WTC11 (cell line): Measurements from ENCODE around the gene LSM12. TPM values are rescaled to one million over a fixed set of nuclear protein-coding genes. Genes with fewer than 3 reads are reported as not detected.
A peak's percentile ranks its signal among the peaks of the same experiment; 100 is the strongest.

Source experiments
- ATAC-seq: fragments of 200-7000 bp; cut with Tn5 transposase; 2 replicates; pipeline ENCODE4 v1.10.0; 2021; ENCODE audit warnings: mild to moderate bottlenecking, moderate library complexity
- CTCF ChIA-PET: fragments of 300-600 bp; sonication (Branson Sonifier 250); formaldehyde crosslinking; loops from one replicate; lab custom pipeline; 2021; ENCODE audit warnings: antibody characterized with exemption; lab: Charles Lee
- POLR2A ChIA-PET: fragments of 350-600 bp; sonication (Branson Sonifier 250); formaldehyde crosslinking; loops from one replicate; lab custom pipeline; 2021; ENCODE audit warnings: antibody characterized with exemption; lab: Charles Lee
- DNase-seq: peaks from one replicate; pipeline ENCODE4 v3.0.0; 2021; ENCODE audit warnings: low spot score
- H3K27ac Mint-ChIP-seq: 2 replicates; pipeline ENCODE4 v1.8.0; 2021; ENCODE audit warnings: mixed read lengths
- H3K27me3 Mint-ChIP-seq: 2 replicates; pipeline ENCODE4 v1.8.0; 2021; ENCODE audit warnings: low read depth, mild to moderate bottlenecking, moderate library complexity, mixed read lengths
- H3K36me3 Mint-ChIP-seq: 2 replicates; pipeline ENCODE4 v1.8.0; 2021; ENCODE audit warnings: mixed read lengths
- H3K4me1 Mint-ChIP-seq: 2 replicates; pipeline ENCODE4 v1.8.0; 2022; ENCODE audit warnings: mixed read lengths
- H3K4me3 Mint-ChIP-seq: 2 replicates; pipeline ENCODE4 v1.8.0; 2021; ENCODE audit warnings: mild to moderate bottlenecking, moderate library complexity, mixed read lengths
- H3K9me3 Mint-ChIP-seq: 2 replicates; pipeline ENCODE4 v1.8.0; 2021; ENCODE audit warnings: mixed read lengths
- CDX4 ChIP-seq: fragments of 250-450 bp; sonication (Bioruptor Pico); IDR thresholded peaks from 2 replicates; pipeline ENCODE4 v1.9.0; 2021; ENCODE audit warnings: moderate library complexity, mild to moderate bottlenecking, inconsistent platforms, borderline replicate concordance
- CREM ChIP-seq: sonication (generic); formaldehyde crosslinking; IDR thresholded peaks from 2 replicates; pipeline ENCODE4 v1.8.1; 2022; ENCODE audit warnings: mild to moderate bottlenecking, missing genetic modification reagents, moderate library complexity
- IRF1 ChIP-seq: sonication (generic); formaldehyde crosslinking; IDR thresholded peaks from 2 replicates; pipeline ENCODE4 v1.8.0; 2023; ENCODE audit warnings: missing genetic modification reagents
- JUN ChIP-seq: sonication (generic); formaldehyde crosslinking; IDR thresholded peaks from 2 replicates; pipeline ENCODE4 v1.8.0; 2023; ENCODE audit warnings: mild to moderate bottlenecking, missing genetic modification reagents
- MAX ChIP-seq: sonication (generic); formaldehyde crosslinking; IDR thresholded peaks from 2 replicates; pipeline ENCODE4 v1.8.0; 2022; ENCODE audit warnings: mild to moderate bottlenecking, missing genetic modification reagents
- MYBL2 ChIP-seq: sonication (generic); formaldehyde crosslinking; IDR thresholded peaks from 2 replicates; pipeline ENCODE4 v1.8.1; 2023; ENCODE audit warnings: mild to moderate bottlenecking, moderate library complexity, missing genetic modification reagents
- NFE2L1 ChIP-seq: sonication (generic); formaldehyde crosslinking; IDR thresholded peaks from 2 replicates; pipeline ENCODE4 v1.8.1; 2023; ENCODE audit warnings: missing genetic modification reagents
- NFYB ChIP-seq: sonication (generic); formaldehyde crosslinking; conservative IDR thresholded peaks from 2 replicates; pipeline ENCODE4 v1.8.0; 2022; ENCODE audit warnings: low read depth, missing genetic modification reagents
- NR1H2 ChIP-seq: sonication (generic); formaldehyde crosslinking; IDR thresholded peaks from 2 replicates; pipeline ENCODE4 v1.9.0; 2021; ENCODE audit warnings: mild to moderate bottlenecking, moderate library complexity, missing genetic modification reagents
- NR2C2 ChIP-seq: sonication (generic); formaldehyde crosslinking; IDR thresholded peaks from 2 replicates; pipeline ENCODE4 v1.8.0; 2022; ENCODE audit warnings: mild to moderate bottlenecking, missing genetic modification reagents
- NR3C1 ChIP-seq: sonication (generic); formaldehyde crosslinking; conservative IDR thresholded peaks from 2 replicates; pipeline ENCODE4 v1.8.1; 2023; ENCODE audit warnings: low read depth, mild to moderate bottlenecking, missing genetic modification reagents
- OVOL2 ChIP-seq: fragments of 250-450 bp; sonication (Bioruptor Pico); IDR thresholded peaks from 2 replicates; pipeline ENCODE4 v1.9.0; 2021; ENCODE audit warnings: mild to moderate bottlenecking, borderline replicate concordance
- RORB ChIP-seq: fragments of 250-450 bp; sonication (Bioruptor Pico); IDR thresholded peaks from 2 replicates; pipeline ENCODE4 v1.9.0; 2021; ENCODE audit warnings: mild to moderate bottlenecking
- SOX15 ChIP-seq: fragments of 250-450 bp; sonication (Bioruptor Pico); IDR thresholded peaks from 2 replicates; pipeline ENCODE4 v1.9.0; 2021; ENCODE audit warnings: mild to moderate bottlenecking
- USF1 ChIP-seq: sonication (generic); formaldehyde crosslinking; IDR thresholded peaks from 2 replicates; pipeline ENCODE4 v1.8.0; 2022; ENCODE audit warnings: mild to moderate bottlenecking, missing genetic modification reagents
- ZNF263 ChIP-seq: sonication (generic); formaldehyde crosslinking; IDR thresholded peaks from 2 replicates; pipeline ENCODE4 v1.8.1; 2022; ENCODE audit warnings: low read depth, mild to moderate bottlenecking, moderate library complexity, missing genetic modification reagents
- ZNF281 ChIP-seq: sonication (generic); formaldehyde crosslinking; IDR thresholded peaks from 2 replicates; pipeline ENCODE4 v1.8.0; 2023; ENCODE audit warnings: mild to moderate bottlenecking, missing genetic modification reagents
- ZNF416 ChIP-seq: fragments of 250-450 bp; sonication (Bioruptor Pico); IDR thresholded peaks from 2 replicates; pipeline ENCODE4 v1.9.0; 2021; ENCODE audit warnings: mild to moderate bottlenecking, inconsistent platforms
- ZSCAN18 ChIP-seq: fragments of 250-450 bp; sonication (Bioruptor Pico); IDR thresholded peaks from 2 replicates; pipeline ENCODE4 v2.1.2; 2022; ENCODE audit warnings: mild to moderate bottlenecking, moderate library complexity
- total RNA-seq: library from RNA; stranded (reverse); gene quantifications from 3 replicates; pipeline ENCODE4 v1.2.3, GENCODE V29; 2021

Gene LSM12
- total RNA-seq, 1 experiment from 2014 or later: 102 TPM

- Mint-ChIP-seq H3K4me3 (no peak overlapping the region), H3K9me3 (no peaks in the 10 kb centered on the region), H3K36me3 (peaks cover 40% of the 10 kb centered on the region), H3K27ac (peak overlapping the region; percentile 16; the same call in 1 of the 2 replicates), H3K27me3 (no peaks in the 10 kb centered on the region), H3K4me1 (no peaks in the 10 kb centered on the region)
- CTCF ChIA-PET: interaction anchor here (1.4 to 1.8 kb wide), 2 partner anchors 11 to 138 kb away, joined by 3 to 9 read pairs; no protein-coding TSS in a partner anchor
- no peak for TF ChIP-seq NR2C2 (CRISPR knock-in tag)
- no peak for TF ChIP-seq CDX4
- no peak for TF ChIP-seq ZNF263 (CRISPR knock-in tag)
- no peak for TF ChIP-seq NR3C1
- no peak for TF ChIP-seq ZNF416 (CRISPR knock-in tag)
- TF ChIP-seq ZNF281 (CRISPR knock-in tag): no peak
- TF ChIP-seq RORB: no peak
- no peak for TF ChIP-seq MAX (CRISPR knock-in tag)
- no peak for TF ChIP-seq CREM (CRISPR knock-in tag)
- ATAC-seq: no peak
- POLR2A ChIA-PET: no interaction called here
- no peak for DNase-seq
Measured at GRCh38 chr17:44030482-44030881, 36.0 kb downstream of the LSM12 start.

- H3K36me3 Mint-ChIP-seq: peaks cover 40% of the 10 kb centered on the region
- no peak for TF ChIP-seq SOX15
- TF ChIP-seq USF1: no peak
- TF ChIP-seq ZSCAN18 (CRISPR knock-in tag): no peak
- no peak for TF ChIP-seq NFE2L1 (CRISPR knock-in tag)
- no peak for TF ChIP-seq MYBL2 (CRISPR knock-in tag)
- TF ChIP-seq JUN (CRISPR knock-in tag): no peak
- TF ChIP-seq NR1H2 (CRISPR knock-in tag): no peak
- no peak for TF ChIP-seq NFYB (CRISPR knock-in tag)
- TF ChIP-seq RORB: no peak
- no peak for TF ChIP-seq IRF1 (CRISPR knock-in tag)
- TF ChIP-seq OVOL2 (CRISPR knock-in tag): no peak
- no peak for TF ChIP-seq NR2C2 (CRISPR knock-in tag)
- no peaks in the 10 kb centered on the region for H3K27me3 Mint-ChIP-seq
- H3K4me3 Mint-ChIP-seq: no peak overlapping the region
- CTCF ChIA-PET: interaction anchor here (1.4 to 1.8 kb wide), 2 partner anchors 12 to 138 kb away, joined by 3 to 9 read pairs; no protein-coding TSS in a partner anchor
- no peaks in the 10 kb centered on the region for H3K4me1 Mint-ChIP-seq
- H3K27ac Mint-ChIP-seq: peak overlapping the region; percentile 30; the same call in 1 of the 2 replicates
- H3K9me3 Mint-ChIP-seq: no peaks in the 10 kb centered on the region
- POLR2A ChIA-PET: interaction anchor here (0.9 kb wide), 1 partner anchor 24 kb away, joined by 3 read pairs; no protein-coding TSS in a partner anchor
- DNase-seq: no peak
- no peak for ATAC-seq
Measured at GRCh38 chr17:44029736-44030135, 36.7 kb downstream of the LSM12 start.
